ENCODE measurements around the gene GPRC5C. TPM values are rescaled to one million over a fixed set of nuclear protein-coding genes. Genes with fewer than 3 reads are reported as not detected.

Gene GPRC5C
- total and polyA plus RNA-seq, 2 experiments from 2014 or later: 106 to 114 TPM

DNA sequence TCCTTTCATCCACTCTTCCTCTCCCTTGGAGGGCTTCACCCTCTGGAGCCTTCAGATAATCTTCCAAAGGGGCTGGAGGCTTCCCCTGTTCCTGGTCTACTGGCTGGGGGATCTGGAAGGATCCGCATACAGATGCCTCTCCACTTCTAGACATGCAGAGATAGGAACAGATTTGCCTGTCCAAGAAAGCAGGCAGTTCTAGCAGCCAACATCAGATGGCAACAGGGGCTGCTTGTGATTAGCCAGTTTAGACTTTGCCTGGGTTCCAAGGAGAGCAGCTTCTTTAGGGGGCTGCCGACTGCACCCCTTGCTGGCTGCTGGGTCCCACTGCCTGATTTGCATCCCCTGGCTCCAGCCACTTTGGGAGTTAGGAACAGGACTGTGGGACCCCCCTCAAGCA is 28.4 kb downstream of the GPRC5C start:
- Histone ChIP-seq H3K4me1 (ENCODE audit: low read depth) (peaks cover 5% of the 10 kb centered on the region), H3K27me3 (peaks cover 6% of the 10 kb centered on the region), H3K4me3 (no peak overlapping the region), H3K27ac (no peak overlapping the region), H3K36me3 (no peaks in the 10 kb centered on the region), H3K9me3 (ENCODE audit: low read depth) (no peaks in the 10 kb centered on the region)
- DNase-seq (ENCODE audit: low read depth in 1 of 2, low spot score in 1 of 2): no peak
- TF ChIP-seq, protein P1, sequence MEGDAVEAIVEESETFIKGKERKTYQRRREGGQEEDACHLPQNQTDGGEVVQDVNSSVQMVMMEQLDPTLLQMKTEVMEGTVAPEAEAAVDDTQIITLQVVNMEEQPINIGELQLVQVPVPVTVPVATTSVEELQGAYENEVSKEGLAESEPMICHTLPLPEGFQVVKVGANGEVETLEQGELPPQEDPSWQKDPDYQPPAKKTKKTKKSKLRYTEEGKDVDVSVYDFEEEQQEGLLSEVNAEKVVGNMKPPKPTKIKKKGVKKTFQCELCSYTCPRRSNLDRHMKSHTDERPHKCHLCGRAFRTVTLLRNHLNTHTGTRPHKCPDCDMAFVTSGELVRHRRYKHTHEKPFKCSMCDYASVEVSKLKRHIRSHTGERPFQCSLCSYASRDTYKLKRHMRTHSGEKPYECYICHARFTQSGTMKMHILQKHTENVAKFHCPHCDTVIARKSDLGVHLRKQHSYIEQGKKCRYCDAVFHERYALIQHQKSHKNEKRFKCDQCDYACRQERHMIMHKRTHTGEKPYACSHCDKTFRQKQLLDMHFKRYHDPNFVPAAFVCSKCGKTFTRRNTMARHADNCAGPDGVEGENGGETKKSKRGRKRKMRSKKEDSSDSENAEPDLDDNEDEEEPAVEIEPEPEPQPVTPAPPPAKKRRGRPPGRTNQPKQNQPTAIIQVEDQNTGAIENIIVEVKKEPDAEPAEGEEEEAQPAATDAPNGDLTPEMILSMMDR (IDR thresholded peaks at IDR 0.05; ENCODE audit: low read depth, low read length): no peak

DNA sequence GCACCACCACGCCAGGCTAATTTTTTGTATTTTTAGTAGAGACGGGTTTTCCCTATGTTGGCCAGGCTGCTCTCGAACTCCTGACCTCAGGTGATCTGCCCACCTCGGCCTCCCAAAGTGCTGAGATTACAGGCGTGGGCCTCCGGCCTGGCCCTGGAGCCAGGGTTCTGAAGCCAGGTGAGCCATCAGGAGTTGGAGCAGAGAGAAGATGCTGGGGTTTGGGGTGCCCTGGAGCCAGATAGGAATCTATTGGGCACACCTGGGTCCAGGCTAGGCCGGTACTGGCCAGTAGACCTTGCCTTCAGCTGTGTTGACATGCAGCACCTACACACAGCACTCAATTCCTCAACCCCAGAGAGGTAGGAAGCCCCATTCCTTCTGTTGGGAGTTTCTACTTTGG is 29.1 kb downstream of the GPRC5C start:
- Histone ChIP-seq H3K27ac (no peak overlapping the region), H3K27me3 (peaks cover 6% of the 10 kb centered on the region), H3K36me3 (no peaks in the 10 kb centered on the region), H3K9me3 (ENCODE audit: low read depth) (no peaks in the 10 kb centered on the region), H3K4me3 (no peak overlapping the region), H3K4me1 (ENCODE audit: low read depth) (peaks cover 5% of the 10 kb centered on the region)
- DNase-seq (ENCODE audit: low read depth in 1 of 2, low spot score in 1 of 2): no peak
- TF ChIP-seq, protein P1 (IDR thresholded peaks at IDR 0.05; ENCODE audit: low read depth, low read length): no peak

DNA sequence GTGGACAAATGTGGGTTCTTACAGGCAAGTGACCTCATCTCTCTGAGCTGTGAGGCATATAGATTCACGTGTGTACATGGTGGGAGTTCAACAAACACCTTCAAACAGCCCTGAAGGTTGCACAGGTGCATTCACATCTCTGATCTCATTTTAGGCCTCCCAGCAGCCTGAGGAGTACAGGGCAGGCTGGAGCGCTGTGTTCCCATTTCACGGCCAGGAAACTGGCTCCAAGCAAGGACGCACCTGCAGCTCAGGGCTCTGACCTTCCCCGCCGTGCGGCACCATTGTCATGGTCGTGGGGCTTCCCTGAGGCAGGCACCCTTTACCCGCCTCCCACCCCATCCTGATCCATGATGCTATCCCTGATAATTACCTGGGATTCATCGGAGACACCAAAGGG is 29.7 kb downstream of the GPRC5C start:
- Histone ChIP-seq H3K36me3 (no peaks in the 10 kb centered on the region), H3K9me3 (ENCODE audit: low read depth) (no peaks in the 10 kb centered on the region), H3K27me3 (peaks cover 10% of the 10 kb centered on the region), H3K27ac (no peak overlapping the region), H3K4me1 (ENCODE audit: low read depth) (peaks cover 5% of the 10 kb centered on the region), H3K4me3 (no peak overlapping the region)
- TF ChIP-seq, protein P1 (IDR thresholded peaks at IDR 0.05; ENCODE audit: low read depth, low read length): no peak
- no peak for DNase-seq (ENCODE audit: low read depth in 1 of 2, low spot score in 1 of 2)

DNA sequence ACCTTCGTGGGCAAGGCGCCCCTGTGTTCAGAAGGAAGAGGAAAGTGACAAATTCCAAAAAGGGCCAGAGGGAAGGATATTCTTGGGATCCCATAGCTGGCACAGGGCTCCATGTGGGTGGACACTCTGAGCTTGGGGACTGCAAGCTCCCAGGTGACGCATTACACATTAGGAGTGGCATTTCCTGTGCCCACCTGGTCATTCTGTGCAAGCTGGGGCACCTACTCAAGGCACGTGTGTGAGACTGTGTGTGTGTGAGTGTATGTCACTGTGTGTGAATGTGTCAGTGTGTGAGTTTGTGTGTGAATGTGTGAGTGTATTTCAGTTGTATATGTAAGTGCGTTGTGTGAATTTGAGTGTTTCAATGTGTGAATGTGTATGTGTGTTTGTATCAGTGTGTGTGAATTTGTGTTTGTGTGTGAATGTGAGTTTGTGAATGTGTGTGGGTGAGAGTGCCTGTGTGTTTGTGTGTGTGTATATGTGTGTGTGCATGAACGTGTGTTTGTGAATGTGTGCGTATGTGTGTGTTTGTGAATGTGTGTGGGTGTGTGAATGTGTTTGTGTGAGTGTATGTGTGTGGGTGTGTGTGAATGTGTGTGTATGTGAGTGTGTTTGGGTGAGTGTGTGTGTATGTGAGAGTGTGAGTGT is 33.0 kb downstream of the GPRC5C start:
- no peak for DNase-seq (ENCODE audit: low read depth in 1 of 2, low spot score in 1 of 2)
- no peak overlapping the region for H3K27ac ChIP-seq
- no peaks in the 10 kb centered on the region for H3K4me1 ChIP-seq (ENCODE audit: low read depth)
- no peak overlapping the region for H3K4me3 ChIP-seq
- no peaks in the 10 kb centered on the region for H3K36me3 ChIP-seq
- peaks cover 15% of the 10 kb centered on the region for H3K27me3 ChIP-seq
- H3K9me3 ChIP-seq (ENCODE audit: low read depth): no peaks in the 10 kb centered on the region
- TF ChIP-seq, protein P1 (IDR thresholded peaks at IDR 0.05; ENCODE audit: low read depth, low read length): no peak

DNA sequence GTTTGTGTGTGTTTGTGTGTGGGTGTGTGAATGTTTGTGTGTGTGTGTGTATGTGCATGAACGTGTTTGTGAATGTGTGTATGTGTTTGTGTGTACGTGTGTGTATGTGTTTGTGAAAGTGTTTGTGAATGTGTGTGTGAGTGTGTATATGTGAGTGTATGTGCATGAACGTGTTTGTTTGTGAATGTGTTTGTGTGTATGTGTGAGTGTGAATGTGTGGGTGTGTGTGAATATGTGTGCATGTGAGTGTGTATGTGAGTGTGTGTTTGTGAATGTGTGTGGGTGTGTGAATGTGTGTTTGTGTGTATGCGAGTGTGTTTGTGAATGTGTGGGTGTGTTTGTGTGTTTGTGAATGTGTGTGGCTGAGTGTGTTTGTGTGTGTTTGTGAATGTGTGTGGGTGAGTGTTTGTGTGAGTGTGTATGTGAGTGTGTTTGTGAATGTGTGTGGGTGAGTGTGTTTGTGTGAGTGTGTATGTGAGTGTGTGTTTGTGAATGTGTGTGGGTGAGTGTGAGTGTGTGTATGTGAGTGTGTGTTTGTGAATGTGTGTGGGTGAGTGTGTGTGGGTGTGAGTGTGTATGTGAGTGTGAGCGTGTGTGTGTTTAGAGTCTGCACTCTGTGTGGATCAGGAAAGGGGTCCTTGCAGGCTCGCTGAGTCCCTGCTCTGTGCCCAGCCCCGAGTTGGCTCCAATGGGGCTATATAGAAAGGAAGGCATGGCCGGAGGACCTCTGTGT is 33.7 kb downstream of the GPRC5C start:
- TF ChIP-seq, protein P1 (IDR thresholded peaks at IDR 0.05; ENCODE audit: low read depth, low read length): no peak
- H3K27ac ChIP-seq: no peak overlapping the region
- no peaks in the 10 kb centered on the region for H3K9me3 ChIP-seq (ENCODE audit: low read depth)
- no peak overlapping the region for H3K4me3 ChIP-seq
- H3K4me1 ChIP-seq (ENCODE audit: low read depth): no peaks in the 10 kb centered on the region
- H3K27me3 ChIP-seq: peaks cover 15% of the 10 kb centered on the region
- H3K36me3 ChIP-seq: no peaks in the 10 kb centered on the region
- DNase-seq (ENCODE audit: low read depth in 1 of 2, low spot score in 1 of 2): no peak

Measured in cardiac muscle cell (in vitro differentiated cells and primary cell).